SK-N-SH (cell line): ENCODE measurements around the gene AAMDC.
"Not testable (repeated sequence)": the region's sequence is repeated elsewhere in the genome, so short reads cannot be mapped to it uniquely, and the experiment has no call there.

ENCODE experiments used
- EP300 ChIP-seq, 2 experiments: IDR thresholded peaks; 2 replicates each; pipeline versions ENCODE4 v1.4.0 to v1.6.1; 2012; ENCODE audit warnings: borderline replicate concordance in 1 of 2, low read depth in 1 of 2, low read length in 1 of 2
- EZH2phosphoT487 ChIP-seq: fragments of 200-600 bp; sonication (generic); IDR thresholded peaks from 2 replicates; pipeline ENCODE4 v1.6.1; 2017; ENCODE audit warnings: low read depth, mixed run types, mild to moderate bottlenecking, antibody characterized with exemption, moderate library complexity, borderline replicate concordance
- FOXM1 ChIP-seq: IDR thresholded peaks from 2 replicates; pipeline ENCODE4 v1.4.0; 2012; ENCODE audit warnings: low read depth, mild to moderate bottlenecking
- JUND ChIP-seq: IDR thresholded peaks from 2 replicates; pipeline ENCODE4 v1.4.0; 2012
- MXI1 ChIP-seq: IDR thresholded peaks from 2 replicates; pipeline ENCODE4 v1.6.1; 2012; ENCODE audit warnings: mild to moderate bottlenecking, low read depth, low read length, improper control_type of control experiment
- NFIC ChIP-seq: IDR thresholded peaks from 2 replicates; pipeline ENCODE4 v1.4.0; 2012; ENCODE audit warnings: borderline replicate concordance
- RCOR1 ChIP-seq: fragments of 150-350 bp; IDR thresholded peaks from 2 replicates; pipeline ENCODE4 v1.6.1; 2017; ENCODE audit warnings: antibody characterized with exemption, low read length
- RFX5 ChIP-seq: IDR thresholded peaks from 2 replicates; pipeline ENCODE4 v1.6.1; 2012; ENCODE audit warnings: mild to moderate bottlenecking, improper control_type of control experiment, low read length
- SMC3 ChIP-seq: IDR thresholded peaks from 2 replicates; pipeline ENCODE4 v1.6.1; 2012; ENCODE audit warnings: low read depth, low read length, improper control_type of control experiment
- TAF1 ChIP-seq: IDR thresholded peaks from 2 replicates; pipeline ENCODE4 v1.6.1; 2012; ENCODE audit warnings: low read depth, mild to moderate bottlenecking, low read length, moderate library complexity, borderline replicate concordance
- TCF12 ChIP-seq: IDR thresholded peaks from 2 replicates; pipeline ENCODE4 v1.4.0; 2012
- TEAD4 ChIP-seq: IDR thresholded peaks from 2 replicates; pipeline ENCODE4 v1.4.0; 2012; ENCODE audit warnings: mild to moderate bottlenecking, borderline replicate concordance; ENCODE audit not compliant: insufficient read depth
- TF ChIP-seq, protein P1 (sequence below): fragments of 200-600 bp; sonication (generic); IDR thresholded peaks from 2 replicates; pipeline ENCODE4 v1.6.1; 2017; ENCODE audit warnings: antibody characterized with exemption, mild to moderate bottlenecking, moderate library complexity
- TF ChIP-seq, protein P2 (sequence below): IDR thresholded peaks from 2 replicates; pipeline ENCODE4; 2012

DNA sequence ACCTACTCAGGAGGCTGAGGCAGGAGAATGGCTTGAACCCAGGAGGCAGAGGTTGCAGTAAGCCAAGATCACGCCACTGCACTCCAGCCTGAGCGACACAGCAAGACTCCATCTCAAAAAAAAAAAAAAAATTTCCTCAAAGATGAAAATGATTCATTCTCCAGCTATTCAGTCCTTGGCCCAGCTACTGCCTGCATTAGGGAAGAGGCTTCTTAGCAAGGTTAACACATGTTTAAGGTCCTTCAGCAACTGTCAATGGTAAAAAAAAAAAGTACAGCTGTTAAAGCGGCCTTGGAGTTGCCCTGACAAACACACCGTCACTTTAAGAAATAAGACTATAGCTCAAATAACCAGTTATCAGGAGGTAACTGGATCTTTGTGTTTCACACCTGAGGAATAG, 57.3 kb downstream of the AAMDC start:
- TF ChIP-seq SMC3; RFX5; EZH2phosphoT487; EP300 (IDR thresholded peaks at IDR 0.05; ENCODE audit: borderline replicate concordance in 1 of 2, low read depth in 1 of 2, low read length in 1 of 2); FOXM1; RCOR1; TAF1; MXI1: not testable (repeated sequence)
- TF ChIP-seq, protein P1, sequence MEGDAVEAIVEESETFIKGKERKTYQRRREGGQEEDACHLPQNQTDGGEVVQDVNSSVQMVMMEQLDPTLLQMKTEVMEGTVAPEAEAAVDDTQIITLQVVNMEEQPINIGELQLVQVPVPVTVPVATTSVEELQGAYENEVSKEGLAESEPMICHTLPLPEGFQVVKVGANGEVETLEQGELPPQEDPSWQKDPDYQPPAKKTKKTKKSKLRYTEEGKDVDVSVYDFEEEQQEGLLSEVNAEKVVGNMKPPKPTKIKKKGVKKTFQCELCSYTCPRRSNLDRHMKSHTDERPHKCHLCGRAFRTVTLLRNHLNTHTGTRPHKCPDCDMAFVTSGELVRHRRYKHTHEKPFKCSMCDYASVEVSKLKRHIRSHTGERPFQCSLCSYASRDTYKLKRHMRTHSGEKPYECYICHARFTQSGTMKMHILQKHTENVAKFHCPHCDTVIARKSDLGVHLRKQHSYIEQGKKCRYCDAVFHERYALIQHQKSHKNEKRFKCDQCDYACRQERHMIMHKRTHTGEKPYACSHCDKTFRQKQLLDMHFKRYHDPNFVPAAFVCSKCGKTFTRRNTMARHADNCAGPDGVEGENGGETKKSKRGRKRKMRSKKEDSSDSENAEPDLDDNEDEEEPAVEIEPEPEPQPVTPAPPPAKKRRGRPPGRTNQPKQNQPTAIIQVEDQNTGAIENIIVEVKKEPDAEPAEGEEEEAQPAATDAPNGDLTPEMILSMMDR: not testable (repeated sequence)
- TF ChIP-seq, protein P2, sequence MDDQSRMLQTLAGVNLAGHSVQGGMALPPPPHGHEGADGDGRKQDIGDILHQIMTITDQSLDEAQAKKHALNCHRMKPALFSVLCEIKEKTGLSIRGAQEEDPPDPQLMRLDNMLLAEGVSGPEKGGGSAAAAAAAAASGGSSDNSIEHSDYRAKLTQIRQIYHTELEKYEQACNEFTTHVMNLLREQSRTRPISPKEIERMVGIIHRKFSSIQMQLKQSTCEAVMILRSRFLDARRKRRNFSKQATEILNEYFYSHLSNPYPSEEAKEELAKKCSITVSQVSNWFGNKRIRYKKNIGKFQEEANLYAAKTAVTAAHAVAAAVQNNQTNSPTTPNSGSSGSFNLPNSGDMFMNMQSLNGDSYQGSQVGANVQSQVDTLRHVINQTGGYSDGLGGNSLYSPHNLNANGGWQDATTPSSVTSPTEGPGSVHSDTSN: not testable (repeated sequence)
- TF ChIP-seq TCF12 (peak; percentile 85), TEAD4 (peak; percentile 63; the same call in 1 of the 2 replicates), NFIC (peak; percentile 61), JUND (peak; percentile 80)
